GM21786 (cell line): ENCODE results near the gene L1CAM.

Experiments used
- ATAC-seq: cut with Tn5 transposase; IDR thresholded peaks from one replicate; pipeline ENCODE4 v1.9.1; 2021; ENCODE audit not compliant: unreplicated experiment

The L1CAM gene

GRCh38 chrX:153865685-153866084 is 20.3 kb downstream of the L1CAM start:
- ATAC-seq, result no peak

GRCh38 chrX:153865321-153865580 is 20.7 kb downstream of the L1CAM start:
- ATAC-seq, result no peak

GRCh38 chrX:153864561-153865320 is 21.2 kb downstream of the L1CAM start:
- ATAC-seq, result no peak

- ATAC-seq, result no peak
These were observed 21.9 kb downstream of the L1CAM start for GRCh38 chrX:153864101-153864500.

- no peak for ATAC-seq
These were observed 22.6 kb downstream of the L1CAM start for GRCh38 chrX:153863251-153863991.

GRCh38 chrX:153862369-153863250 is 23.4 kb downstream of the L1CAM start:
- no peak for ATAC-seq

- no peak for ATAC-seq
These were observed 24.2 kb downstream of the L1CAM start for GRCh38 chrX:153861733-153862310.

- no peak for ATAC-seq
These were observed 24.8 kb downstream of the L1CAM start for GRCh38 chrX:153861151-153861550.

GRCh38 chrX:153857348-153857903 is 28.5 kb downstream of the L1CAM start:
- no peak for ATAC-seq

GRCh38 chrX:153854702-153855101 is 31.3 kb downstream of the L1CAM start:
- no peak for ATAC-seq

- ATAC-seq, result no peak
These were observed 32.1 kb downstream of the L1CAM start for GRCh38 chrX:153853902-153854267.

- ATAC-seq, result no peak
These were observed 32.6 kb downstream of the L1CAM start for GRCh38 chrX:153853180-153853901.

GRCh38 chrX:153851981-153852380 is 34.0 kb downstream of the L1CAM start:
- ATAC-seq, result no peak

GRCh38 chrX:153848325-153848724 is 37.6 kb downstream of the L1CAM start:
- no peak for ATAC-seq

- ATAC-seq, result no peak
These were observed 40.1 kb downstream of the L1CAM start for GRCh38 chrX:153845842-153846241.

- no peak for ATAC-seq
These were observed 40.8 kb downstream of the L1CAM start for GRCh38 chrX:153845195-153845594.

GRCh38 chrX:153844509-153845082 is 41.4 kb downstream of the L1CAM start:
- no peak for ATAC-seq

- no peak for ATAC-seq
These were observed 49.1 kb downstream of the L1CAM start for GRCh38 chrX:153836921-153837320.

- no peak for ATAC-seq
These were observed 53.2 kb downstream of the L1CAM start for GRCh38 chrX:153832728-153833127.
